ACC112 (cell line): Measurements from ENCODE around the gene MAPK6.

Experiments
- H2AFZ ChIP-seq: fragments of 200-600 bp; sonication (generic); one replicate; pipeline ENCODE4 v1.6.0; 2017; ENCODE audit warnings: antibody characterized with exemption, low read length; ENCODE audit not compliant: unreplicated experiment
- H3K27ac ChIP-seq: fragments of 200-600 bp; sonication (generic); 2 replicates; pipeline ENCODE4 v1.5.1; 2014; ENCODE audit warnings: low read depth, mild to moderate bottlenecking, antibody characterized with exemption, low read length, moderate library complexity
- H3K27me3 ChIP-seq: fragments of 200-600 bp; sonication (generic); 2 replicates; pipeline ENCODE4 v1.6.1; 2014; ENCODE audit warnings: mild to moderate bottlenecking, antibody characterized with exemption, low read length, moderate library complexity, mixed read lengths; ENCODE audit not compliant: insufficient read depth
- H3K36me3 ChIP-seq: fragments of 200-600 bp; sonication (generic); 2 replicates; pipeline ENCODE4 v1.6.1; 2016; ENCODE audit warnings: mild to moderate bottlenecking, antibody characterized with exemption, low read length, moderate library complexity, mixed read lengths; ENCODE audit not compliant: insufficient read depth
- H3K4me1 ChIP-seq: fragments of 200-600 bp; sonication (generic); one replicate; pipeline ENCODE4 v1.6.1; 2016; ENCODE audit warnings: low read length, mixed read lengths; ENCODE audit not compliant: insufficient read depth, unreplicated experiment, control insufficient read depth
- H3K4me3 ChIP-seq: fragments of 200-600 bp; sonication (generic); 2 replicates; pipeline ENCODE4 v1.5.1; 2014; ENCODE audit warnings: mild to moderate bottlenecking, low read depth, low read length
- H3K79me2 ChIP-seq: fragments of 200-600 bp; sonication (generic); one replicate; pipeline ENCODE4 v1.6.0; 2016; ENCODE audit warnings: low read length; ENCODE audit not compliant: control insufficient read depth, unreplicated experiment, insufficient read depth

The MAPK6 gene

DNA sequence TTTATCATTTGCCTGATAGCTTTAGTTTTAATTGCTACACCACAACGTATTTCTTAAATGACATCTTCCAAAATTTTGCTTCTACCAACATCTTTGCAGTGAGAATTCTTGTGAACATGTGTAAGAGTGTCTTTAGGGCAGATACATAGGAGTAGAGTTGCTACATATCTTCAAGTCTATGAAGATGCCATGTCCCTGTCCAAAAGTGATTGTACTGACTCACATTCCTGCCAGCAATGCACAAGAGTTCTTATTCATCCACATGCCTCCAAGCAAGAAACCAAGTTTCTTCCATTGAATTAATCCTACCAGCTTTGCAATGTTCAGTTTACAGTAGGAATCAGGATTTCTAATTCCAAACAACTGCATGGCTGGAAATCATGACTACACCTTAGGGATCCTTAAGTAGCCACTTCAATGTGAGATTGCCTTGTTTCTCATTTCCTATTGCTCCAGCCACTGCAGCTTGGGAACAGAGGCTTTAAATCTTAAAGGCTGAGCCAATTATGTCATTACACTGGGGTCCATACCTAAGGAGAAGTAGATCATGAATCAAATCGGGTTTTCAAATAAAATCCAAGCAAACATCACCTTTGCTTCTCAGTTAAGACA, 49.1 kb downstream of the MAPK6 start:
- Histone ChIP-seq H2AFZ (no peak overlapping the region), H3K27me3 (no peaks in the 10 kb centered on the region), H3K79me2 (no peaks in the 10 kb centered on the region), H3K4me1 (no peaks in the 10 kb centered on the region), H3K27ac (no peak overlapping the region), H3K36me3 (peaks cover 13% of the 10 kb centered on the region), H3K4me3 (no peak overlapping the region)

DNA sequence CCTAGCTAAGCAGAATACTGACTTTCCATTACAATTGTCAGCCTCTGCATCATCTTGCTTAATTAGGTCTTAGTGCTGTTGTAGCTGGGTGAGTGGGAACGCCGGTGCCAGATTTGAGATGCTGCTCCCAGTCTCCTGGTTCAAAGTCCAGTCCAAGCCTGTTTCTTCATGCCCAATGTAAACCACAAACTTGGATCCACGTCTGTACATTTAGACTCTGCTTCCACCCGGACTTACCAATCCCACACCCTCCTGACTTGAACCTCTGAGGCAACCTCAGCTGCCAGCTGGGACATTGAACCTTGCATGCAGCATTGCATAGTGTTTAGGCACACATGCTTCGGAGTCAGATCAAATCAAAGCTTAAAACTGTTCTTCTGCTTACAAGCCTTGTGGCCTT, 50.5 kb downstream of the MAPK6 start:
- H3K36me3 ChIP-seq: peaks cover 4% of the 10 kb centered on the region; the same call in 1 of the 2 replicates
- no peaks in the 10 kb centered on the region for H3K4me1 ChIP-seq
- H3K4me3 ChIP-seq: no peak overlapping the region
- no peaks in the 10 kb centered on the region for H3K79me2 ChIP-seq
- H3K27ac ChIP-seq: no peak overlapping the region
- H3K27me3 ChIP-seq: no peaks in the 10 kb centered on the region
- H2AFZ ChIP-seq: no peak overlapping the region

DNA sequence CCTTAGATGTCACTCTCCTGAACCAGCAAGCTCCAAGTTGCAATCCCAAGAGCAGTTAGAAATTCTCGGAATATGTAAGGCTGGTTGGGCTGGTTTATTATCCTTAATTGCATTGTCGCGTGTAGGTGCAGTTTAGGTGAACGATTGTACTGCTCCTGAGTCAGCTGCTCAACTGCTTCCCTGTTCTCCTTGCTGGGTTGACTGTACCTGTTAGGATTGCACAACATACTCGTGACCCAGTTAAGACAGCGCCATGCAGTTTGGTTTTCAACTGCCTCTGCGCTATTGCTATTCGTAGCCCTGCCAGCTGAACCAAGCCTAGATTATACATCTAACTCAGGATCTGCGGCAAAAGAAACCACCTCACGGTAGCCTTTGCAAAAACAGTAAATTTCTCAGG, 52.6 kb downstream of the MAPK6 start:
- H3K4me1 ChIP-seq: peaks cover 6% of the 10 kb centered on the region
- no peaks in the 10 kb centered on the region for H3K79me2 ChIP-seq
- no peak overlapping the region for H3K27ac ChIP-seq
- no peaks in the 10 kb centered on the region for H3K27me3 ChIP-seq
- no peak overlapping the region for H3K4me3 ChIP-seq
- peaks cover 2% of the 10 kb centered on the region; the same call in 1 of the 2 replicates for H3K36me3 ChIP-seq
- H2AFZ ChIP-seq: no peak overlapping the region

DNA sequence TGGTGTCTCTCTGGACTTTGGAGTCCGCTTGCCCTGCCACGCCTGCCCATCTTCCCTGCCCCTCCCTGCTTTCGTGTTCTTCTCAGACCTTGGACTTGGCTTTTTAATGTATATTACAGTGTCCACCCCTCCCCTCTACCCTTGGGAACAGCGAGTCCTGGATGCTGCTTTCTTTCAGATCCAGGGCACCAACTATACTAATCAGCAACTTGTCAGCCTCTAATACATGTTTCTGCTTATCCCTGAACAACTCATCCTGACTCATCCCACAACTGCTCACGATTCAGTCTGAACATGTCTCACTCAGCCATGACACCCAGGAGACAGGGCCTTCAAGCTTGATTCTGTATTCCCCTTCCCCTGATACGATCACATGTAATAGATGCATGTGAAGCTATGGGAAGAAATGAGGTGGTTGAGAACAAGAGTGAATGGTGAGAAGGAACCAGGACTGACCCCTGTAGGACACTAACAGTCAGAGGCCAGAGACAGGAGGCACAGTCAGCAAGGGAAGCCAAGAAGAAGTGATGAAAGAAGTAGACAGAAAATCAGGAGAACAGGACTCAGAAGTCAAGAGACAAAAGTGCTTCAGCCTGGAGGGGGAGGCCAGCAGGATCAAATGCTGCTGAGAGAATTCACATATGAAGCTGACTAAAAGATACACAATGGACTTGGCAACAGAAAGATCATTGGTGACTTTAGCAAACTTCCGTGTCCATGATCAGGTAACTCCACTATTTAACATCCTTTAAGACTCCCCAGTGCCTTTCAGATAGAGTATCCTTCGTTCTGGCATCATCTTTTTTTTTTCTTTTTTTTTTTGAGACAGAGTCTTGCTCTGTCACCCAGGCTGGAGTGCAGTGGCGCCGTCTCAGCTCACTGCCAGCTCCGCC, 58.1 kb downstream of the MAPK6 start:
- Histone ChIP-seq H2AFZ (peak overlapping the region; percentile 70), H3K4me3 (peak overlapping the region; percentile 33; the same call in 1 of the 2 replicates), H3K27ac (peak overlapping the region; percentile 97)

DNA sequence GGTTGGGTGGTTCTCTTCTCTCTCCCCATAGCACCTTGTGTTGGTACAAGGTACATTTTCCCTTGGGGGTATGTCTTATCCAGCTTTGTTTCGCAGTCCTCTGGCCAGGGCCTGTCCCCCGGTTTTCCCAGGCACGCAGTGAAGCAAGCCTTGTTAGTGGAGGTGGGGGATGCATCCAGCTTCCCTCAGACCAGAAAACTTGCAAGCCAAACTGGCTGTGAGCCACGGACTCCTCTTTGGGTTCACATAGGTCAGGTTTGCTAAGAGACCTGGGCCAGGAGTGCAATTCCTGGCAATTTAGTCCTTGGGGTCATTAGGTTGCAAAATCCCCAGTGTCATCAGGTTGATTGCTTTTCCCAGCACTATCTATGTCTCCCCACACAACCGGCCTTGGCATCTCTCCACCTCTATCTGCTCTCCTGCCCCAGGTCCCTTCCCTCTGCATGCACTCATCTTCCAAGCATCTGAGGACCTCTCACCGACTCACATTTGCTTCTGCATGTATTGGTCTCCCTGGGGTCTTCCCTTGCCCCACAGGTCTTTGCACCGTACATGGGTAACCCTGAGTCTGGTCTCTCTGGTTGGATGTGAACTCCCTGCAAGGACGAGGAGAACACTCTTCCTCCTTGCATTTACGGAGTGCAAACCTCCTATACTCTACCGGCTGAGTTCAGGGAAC, 59.3 kb downstream of the MAPK6 start:
- Histone ChIP-seq H3K4me1 (peaks cover 30% of the 10 kb centered on the region), H3K4me3 (no peak overlapping the region), H3K79me2 (no peaks in the 10 kb centered on the region), H2AFZ (no peak overlapping the region), H3K27ac (peak overlapping the region; percentile 97), H3K36me3 (no peaks in the 10 kb centered on the region), H3K27me3 (no peaks in the 10 kb centered on the region)

More for the DNA sequence above, 58.1 kb downstream of the MAPK6 start:
- Histone ChIP-seq H3K27me3 (no peaks in the 10 kb centered on the region), H3K79me2 (no peaks in the 10 kb centered on the region), H3K4me1 (peaks cover 30% of the 10 kb centered on the region), H3K36me3 (no peaks in the 10 kb centered on the region)

DNA sequence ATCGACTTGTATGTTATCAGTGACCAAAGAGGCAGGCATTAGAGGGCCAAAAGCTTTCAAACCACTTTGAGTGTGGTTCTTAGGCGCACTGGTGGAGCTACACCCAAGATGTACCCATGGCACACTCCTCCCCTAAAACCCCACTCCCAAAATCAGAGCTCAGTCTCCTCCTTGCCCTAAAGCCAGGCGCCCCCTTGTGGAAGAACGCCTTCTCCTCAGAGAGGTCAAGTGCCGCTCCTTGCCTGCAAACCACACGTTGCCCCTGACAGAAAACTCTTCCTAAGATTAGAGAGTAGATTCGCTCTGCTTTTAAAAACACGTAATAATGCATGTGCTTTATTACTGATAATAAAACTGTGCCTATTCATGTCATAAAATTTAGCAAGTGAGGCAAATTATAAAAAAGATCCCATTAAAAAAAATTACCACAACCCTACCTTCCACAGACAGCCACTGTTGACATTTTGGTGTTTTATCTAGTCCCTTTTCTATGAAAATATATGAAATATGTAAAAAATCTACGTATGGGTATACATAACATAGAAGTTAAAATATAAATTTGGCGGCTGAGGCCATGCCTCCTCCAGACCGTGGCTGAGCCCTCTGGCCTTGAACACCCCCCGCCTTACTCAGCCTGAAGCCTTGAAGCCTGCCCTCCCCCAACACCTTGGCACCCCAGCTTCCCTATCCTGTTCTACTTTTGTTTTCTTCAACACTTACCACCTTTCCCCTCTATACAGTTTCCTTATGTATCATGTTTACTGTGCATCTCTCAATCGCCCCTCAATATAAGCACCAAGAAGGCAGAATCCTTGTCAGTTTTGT, 60.1 kb downstream of the MAPK6 start:
- Histone ChIP-seq H3K36me3 (no peaks in the 10 kb centered on the region), H3K27me3 (no peaks in the 10 kb centered on the region), H3K4me1 (peaks cover 30% of the 10 kb centered on the region), H3K79me2 (no peaks in the 10 kb centered on the region), H2AFZ (no peak overlapping the region), H3K4me3 (no peak overlapping the region), H3K27ac (no peak overlapping the region)

DNA sequence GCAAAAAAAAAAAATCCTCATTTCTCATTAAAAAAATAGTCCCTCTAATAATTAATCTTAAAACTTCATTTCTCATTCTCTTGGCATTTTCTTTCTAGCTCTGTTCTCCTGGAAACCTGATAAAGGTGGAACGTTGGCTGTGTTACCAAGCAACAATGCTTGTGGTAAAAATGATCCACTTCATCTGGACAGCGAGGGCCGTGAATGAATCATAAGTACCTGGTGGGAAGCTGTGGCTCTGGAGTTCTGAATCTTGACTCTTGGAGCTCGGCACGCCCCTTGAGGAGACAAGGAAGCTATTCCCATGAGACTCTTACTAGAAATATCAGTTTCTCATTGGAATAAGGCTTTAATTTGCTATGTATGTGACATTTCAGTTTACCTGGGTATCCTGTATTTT, 61.0 kb downstream of the MAPK6 start:
- no peak overlapping the region for H3K27ac ChIP-seq
- H3K4me3 ChIP-seq: no peak overlapping the region
- no peaks in the 10 kb centered on the region for H3K79me2 ChIP-seq
- no peaks in the 10 kb centered on the region for H3K27me3 ChIP-seq
- H3K36me3 ChIP-seq: no peaks in the 10 kb centered on the region
- H2AFZ ChIP-seq: no peak overlapping the region
- H3K4me1 ChIP-seq: peaks cover 31% of the 10 kb centered on the region

DNA sequence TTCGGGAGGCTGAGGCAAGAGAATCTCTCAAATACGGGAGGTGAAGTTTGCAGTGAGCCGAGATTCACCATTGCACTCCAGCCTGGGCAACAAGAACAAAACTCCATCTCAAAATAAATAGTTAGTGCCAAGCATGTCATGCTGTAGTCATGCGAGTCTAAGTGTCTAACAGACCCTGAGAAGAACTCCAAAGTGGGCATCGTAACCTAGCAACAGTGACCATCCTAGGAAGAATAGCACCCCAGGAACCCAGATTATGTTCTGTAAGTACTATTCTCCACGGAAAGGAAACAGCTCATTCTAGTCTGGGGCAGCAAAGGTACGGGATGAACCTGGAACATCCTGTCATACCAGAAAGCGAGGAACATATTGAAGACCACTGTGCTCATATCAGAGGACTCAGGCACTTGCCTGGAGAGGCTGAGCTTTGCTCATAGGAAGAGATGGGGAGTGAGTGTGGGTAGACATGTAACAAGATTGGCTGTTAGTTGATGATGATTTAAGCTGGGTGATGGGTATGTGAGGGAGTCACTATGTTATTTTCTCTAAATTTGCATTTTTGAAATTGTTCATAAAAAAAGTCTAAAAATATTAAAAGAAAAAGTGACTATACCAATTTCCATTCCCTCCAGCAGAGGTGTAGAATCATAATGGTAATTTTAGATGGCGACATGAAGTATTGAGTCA, 61.8 kb downstream of the MAPK6 start:
- Histone ChIP-seq H3K4me1 (peaks cover 39% of the 10 kb centered on the region), H3K27ac (no peak overlapping the region), H3K4me3 (no peak overlapping the region), H2AFZ (no peak overlapping the region), H3K27me3 (no peaks in the 10 kb centered on the region), H3K36me3 (no peaks in the 10 kb centered on the region), H3K79me2 (no peaks in the 10 kb centered on the region)

DNA sequence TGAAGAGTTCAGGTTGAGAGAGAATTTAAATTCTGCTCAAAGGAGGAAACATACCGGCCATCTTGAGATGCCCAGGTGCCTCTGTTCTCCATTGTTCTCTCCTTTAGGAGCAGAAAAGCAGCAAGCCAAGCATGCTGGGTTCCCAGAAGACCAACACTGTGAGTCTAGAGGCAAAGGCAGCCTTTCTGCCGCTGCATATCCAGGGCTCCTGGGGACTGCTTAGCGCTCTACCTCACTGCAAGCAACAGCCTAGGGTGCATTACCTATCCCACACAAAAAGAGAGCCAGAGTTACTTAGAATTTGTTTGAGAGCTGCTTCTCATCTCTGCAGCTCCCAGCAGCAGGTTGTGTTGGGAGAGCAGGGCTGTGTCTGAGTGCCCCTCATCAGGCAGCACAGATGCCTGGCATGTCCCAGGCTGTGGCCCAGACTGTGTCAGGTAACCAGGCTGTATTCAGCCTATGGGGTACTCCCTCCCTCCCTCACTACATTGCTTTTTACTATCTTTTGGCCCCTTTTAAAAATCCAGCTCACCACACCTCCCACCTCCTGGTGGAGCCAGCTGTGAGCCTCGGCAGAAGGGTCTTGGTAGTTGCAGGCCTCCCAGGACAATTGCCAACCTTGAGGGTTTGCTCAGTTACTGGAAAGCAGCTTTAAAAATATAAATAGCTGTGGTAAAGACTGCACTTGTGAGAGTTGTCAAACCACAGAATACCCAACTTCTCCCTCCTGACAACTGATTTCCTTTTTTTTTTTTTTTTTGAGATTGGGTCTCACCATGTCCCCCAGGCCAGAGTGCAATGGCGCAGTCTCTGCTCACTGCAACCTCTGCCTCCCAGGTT, 63.4 kb downstream of the MAPK6 start:
- no peaks in the 10 kb centered on the region for H3K27me3 ChIP-seq
- no peak overlapping the region for H2AFZ ChIP-seq
- H3K4me1 ChIP-seq: peaks cover 25% of the 10 kb centered on the region
- H3K4me3 ChIP-seq: no peak overlapping the region
- no peak overlapping the region for H3K27ac ChIP-seq
- H3K79me2 ChIP-seq: no peaks in the 10 kb centered on the region
- peaks cover 10% of the 10 kb centered on the region; the same call in 1 of the 2 replicates for H3K36me3 ChIP-seq
